GM23338 (cell line): ENCODE measurements around the gene ANAPC4. TPM values are rescaled to one million over a fixed set of nuclear protein-coding genes. Genes with fewer than 3 reads are reported as not detected.

ENCODE experiments used
- ATAC-seq: fragments of 200-7000 bp; cut with Tn5 transposase; 3 replicates; pipeline ENCODE4 v1.9.1; 2020
- DNase-seq: peaks from one replicate; pipeline ENCODE4 v3.0.0-alpha.2; 2015; ENCODE audit warnings: low spot score
- H2AFZ ChIP-seq: fragments of 200-600 bp; sonication (generic); 2 replicates; pipeline ENCODE4 v1.8.0; 2016; ENCODE audit warnings: antibody characterized with exemption, mild to moderate bottlenecking, moderate library complexity
- H3F3A ChIP-seq: fragments of 200-600 bp; sonication (generic); replicated peaks from 2 replicates; pipeline ENCODE4 v1.8.0; 2017; ENCODE audit warnings: antibody characterized with exemption, mixed run types, low read depth
- H3K27ac ChIP-seq: fragments of 200-600 bp; sonication (generic); 2 replicates; pipeline ENCODE4 v1.6.1; 2016; ENCODE audit warnings: low read depth
- H3K27me3 ChIP-seq: fragments of 200-600 bp; sonication (generic); 2 replicates; pipeline ENCODE4 v1.8.0; 2016; ENCODE audit warnings: mild to moderate bottlenecking, mixed run types, moderate library complexity; ENCODE audit not compliant: insufficient read depth
- H3K36me3 ChIP-seq: fragments of 200-600 bp; sonication (generic); 2 replicates; pipeline ENCODE4 v1.8.0; 2016; ENCODE audit warnings: mild to moderate bottlenecking; ENCODE audit not compliant: insufficient read depth
- H3K4me1 ChIP-seq: fragments of 200-600 bp; sonication (generic); 2 replicates; pipeline ENCODE4 v1.8.0; 2016; ENCODE audit warnings: mild to moderate bottlenecking, moderate library complexity; ENCODE audit not compliant: insufficient read depth
- H3K4me2 ChIP-seq: fragments of 200-600 bp; sonication (generic); 2 replicates; pipeline ENCODE4 v1.7.1; 2017; ENCODE audit warnings: mixed run types
- H3K4me3 ChIP-seq: fragments of 200-600 bp; sonication (generic); 2 replicates; pipeline ENCODE4 v1.6.1; 2016; ENCODE audit warnings: mixed run types
- H3K79me2 ChIP-seq: fragments of 200-600 bp; sonication (generic); replicated peaks from 2 replicates; pipeline ENCODE4 v1.8.0; 2017; ENCODE audit warnings: mild to moderate bottlenecking; ENCODE audit not compliant: insufficient read depth
- H3K9me2 ChIP-seq: fragments of 200-600 bp; sonication (generic); 2 replicates; pipeline ENCODE4 v1.8.0; 2017; ENCODE audit not compliant: insufficient read depth
- H4K20me1 ChIP-seq: fragments of 200-600 bp; sonication (generic); replicated peaks from 2 replicates; pipeline ENCODE4 v1.8.0; 2017; ENCODE audit warnings: mild to moderate bottlenecking; ENCODE audit not compliant: insufficient read depth
- H3K27ac Mint-ChIP-seq: 2 replicates; pipeline ENCODE4 v1.8.0; 2020; ENCODE audit warnings: inconsistent platforms, mild to moderate bottlenecking, moderate library complexity, mixed read lengths
- H3K27me3 Mint-ChIP-seq: 3 replicates; pipeline ENCODE4 v1.8.0; 2022; ENCODE audit warnings: low read depth, mild to moderate bottlenecking, moderate library complexity, mixed read lengths, inconsistent platforms; ENCODE audit not compliant: insufficient read depth, poor library complexity
- H3K36me3 Mint-ChIP-seq: 3 replicates; pipeline ENCODE4 v1.8.0; 2021; ENCODE audit warnings: low read depth, mild to moderate bottlenecking, inconsistent platforms, moderate library complexity, mixed read lengths
- H3K4me1 Mint-ChIP-seq: 3 replicates; pipeline ENCODE4 v1.8.0; 2020; ENCODE audit warnings: mild to moderate bottlenecking, inconsistent platforms, mixed read lengths
- H3K4me3 Mint-ChIP-seq: 3 replicates; pipeline ENCODE4 v1.8.0; 2021; ENCODE audit warnings: moderate library complexity, mild to moderate bottlenecking, inconsistent platforms, mixed read lengths
- H3K9me3 Mint-ChIP-seq: 3 replicates; pipeline ENCODE4 v1.8.0; 2020; ENCODE audit warnings: moderate library complexity, mild to moderate bottlenecking, inconsistent platforms, mixed read lengths
- CREB1 ChIP-seq: fragments of 250-450 bp; sonication (Bioruptor Pico); IDR thresholded peaks from 2 replicates; pipeline ENCODE4 v1.5.0; 2020; ENCODE audit warnings: low read depth, mild to moderate bottlenecking, moderate library complexity
- EZH2 ChIP-seq: fragments of 200-600 bp; sonication (generic); IDR thresholded peaks from one replicate; pipeline ENCODE4 v1.8.0; 2017; ENCODE audit warnings: antibody characterized with exemption, mild to moderate bottlenecking, low read depth; ENCODE audit not compliant: unreplicated experiment
- EZH2phosphoT487 ChIP-seq: fragments of 200-600 bp; sonication (generic); IDR thresholded peaks from one replicate; pipeline ENCODE4 v1.8.1; 2018; ENCODE audit warnings: antibody characterized with exemption; ENCODE audit not compliant: unreplicated experiment
- POLR2AphosphoS5 ChIP-seq: IDR thresholded peaks from 2 replicates; pipeline ENCODE4 v1.6.1; 2016; ENCODE audit warnings: antibody characterized with exemption, low read depth
- STAT1 ChIP-seq: IDR thresholded peaks from one replicate; pipeline ENCODE4 v1.6.1; 2016; ENCODE audit warnings: antibody characterized with exemption; ENCODE audit not compliant: unreplicated experiment
- ZNF114 ChIP-seq: fragments of 250-450 bp; sonication (Bioruptor Pico); IDR thresholded peaks from 2 replicates; pipeline ENCODE4 v1.5.0; 2020; ENCODE audit warnings: mild to moderate bottlenecking, moderate library complexity
- ZNF331 ChIP-seq: fragments of 250-450 bp; sonication (Bioruptor Pico); IDR thresholded peaks from 2 replicates; pipeline ENCODE4 v1.5.0; 2020; ENCODE audit warnings: low read depth, mild to moderate bottlenecking, moderate library complexity
- ZNF462 ChIP-seq: fragments of 250-450 bp; sonication (Bioruptor Pico); IDR thresholded peaks from 2 replicates; pipeline ENCODE4 v1.5.0; 2020; ENCODE audit warnings: mild to moderate bottlenecking, moderate library complexity
- polyA plus RNA-seq: library from polyadenylated mRNA; unstranded; fragments of >200 nt; fragmentation: Nextera tagmentation; extraction: Ambion mirVana; gene quantifications from 2 replicates; pipeline ENCODE4 v1.2.1, GENCODE V29; 2016
- total RNA-seq: library from RNA; depleted of rRNA; stranded (reverse); fragments of >200 nt; shearing (Covaris generic); gene quantifications from 2 replicates; pipeline ENCODE4 v1.2.3, GENCODE V29; 2014

Gene ANAPC4
- total and polyA plus RNA-seq, 2 experiments from 2014 or later = 34.3 to 46.2 TPM

GRCh38 chr4:25413261-25413660, 36.2 kb downstream of the ANAPC4 start (continued):
- TF ChIP-seq ZNF462 (CRISPR knock-in tag) (no peak), STAT1 (no peak), EZH2phosphoT487 (no peak), EZH2 (no peak)

GRCh38 chr4:25417014-25417413, 40.0 kb downstream of the ANAPC4 start:
- H3K4me1 ChIP-seq = no peaks in the 10 kb centered on the region
- H3K27me3 ChIP-seq = no peaks in the 10 kb centered on the region
- H3K27ac Mint-ChIP-seq = no peak overlapping the region
- H3K4me1 Mint-ChIP-seq = no peaks in the 10 kb centered on the region
- H3K36me3 ChIP-seq = peaks cover 28% of the 10 kb centered on the region; the same call in 1 of the 2 replicates
- H3K27ac ChIP-seq = no peak overlapping the region
- no peak overlapping the region for H3K4me3 ChIP-seq
- H3K27me3 Mint-ChIP-seq = no peaks in the 10 kb centered on the region
- H3F3A ChIP-seq = no peaks in the 10 kb centered on the region
- H3K9me3 Mint-ChIP-seq = no peaks in the 10 kb centered on the region
- no peak overlapping the region for H2AFZ ChIP-seq
- H3K4me2 ChIP-seq = no peak overlapping the region
- DNase-seq = no peak
- no peaks in the 10 kb centered on the region for H3K9me2 ChIP-seq
- peaks cover 32% of the 10 kb centered on the region for H3K36me3 Mint-ChIP-seq
- H3K79me2 ChIP-seq = no peaks in the 10 kb centered on the region
- no peaks in the 10 kb centered on the region; the same call in 1 of the 2 replicates for H4K20me1 ChIP-seq
- no peak overlapping the region for H3K4me3 Mint-ChIP-seq
- no peak for ATAC-seq
- TF ChIP-seq CREB1 (CRISPR knock-in tag) (no peak), ZNF114 (CRISPR knock-in tag) (no peak), ZNF462 (CRISPR knock-in tag) (no peak), POLR2AphosphoS5 (no peak), ZNF331 (CRISPR knock-in tag) (no peak)
